GM13977 (cell line): Measurements from ENCODE around the gene RMP24.

Experiments used
- DNase-seq: peaks from one replicate; pipeline ENCODE4 v3.0.0; 2012; ENCODE audit warnings: low spot score
- CTCF ChIP-seq: IDR thresholded peaks from 2 replicates; pipeline ENCODE4 v1.5.1; 2012; ENCODE audit warnings: mild to moderate bottlenecking, control low read depth; ENCODE audit not compliant: insufficient read depth; ENCODE audit errors: extremely low read depth, missing control alignments
- in situ Hi-C: fragments of 300-500 bp; cut with MboI; formaldehyde crosslinking; loops from one replicate; pipeline ENCODE4 v1.12.0; 2022; ENCODE audit warnings: low sequenced_read_pairs, low pct_unique_long_range_greater_than_20kb, mixed read lengths, inconsistent platforms; ENCODE audit not compliant: unreplicated experiment

Gene RMP24

GRCh38 chr18:35942661-35943060, 29.8 kb upstream of the RMP24 start:
- in situ Hi-C loops: no loop called here

GRCh38 chr18:35948080-35948479, 24.4 kb upstream of the RMP24 start:
- TF ChIP-seq CTCF: no peak
- DNase-seq: no peak
- in situ Hi-C loops: no loop called here

More at GRCh38 chr18:35942661-35943060, 29.8 kb upstream of the RMP24 start:
- TF ChIP-seq CTCF: no peak
- DNase-seq: no peak

GRCh38 chr18:35949090-35949489, 23.4 kb upstream of the RMP24 start:
- no peak for TF ChIP-seq CTCF
- DNase-seq: no peak
- in situ Hi-C loops: no loop called here

GRCh38 chr18:35949903-35950627, 22.4 kb upstream of the RMP24 start:
- DNase-seq: peak; percentile 70
- peak; percentile 82 for TF ChIP-seq CTCF
- in situ Hi-C loops: loop anchor here (25.0 kb wide), 1 partner anchor 188 kb away; no protein-coding TSS in a partner anchor

GRCh38 chr18:35950628-35950982, 21.9 kb upstream of the RMP24 start:
- DNase-seq: no peak
- in situ Hi-C loops: loop anchor here (25.0 kb wide), 1 partner anchor 188 kb away; no protein-coding TSS in a partner anchor
- TF ChIP-seq CTCF: no peak

GRCh38 chr18:35953688-35954087, 18.8 kb upstream of the RMP24 start:
- TF ChIP-seq CTCF: no peak
- no peak for DNase-seq
- in situ Hi-C loops: loop anchor here (25.0 kb wide), 1 partner anchor 191 kb away; no protein-coding TSS in a partner anchor
